ENCODE data around the gene DYNLT4. TPM values are rescaled to one million over a fixed set of nuclear protein-coding genes. Genes with fewer than 3 reads are reported as not detected.

DYNLT4 gene
- total RNA-seq, 1 experiment from 2014 or later = 0.66 TPM

GRCh38 chr1:44851308-44851707 is 44.2 kb upstream of the DYNLT4 start:
- no TSS peak for BruUV-seq (replicated peaks)
- H3K36me3 Mint-ChIP-seq (ENCODE audit: insufficient read depth, unreplicated experiment) = peaks cover 5% of the 10 kb centered on the region
- intact Hi-C loops (cut with micrococcal nuclease; ENCODE audit: unreplicated experiment) = no loop called here

GRCh38 chr1:44849575-44850132 is 42.5 kb upstream of the DYNLT4 start:
- no peak overlapping the region for H3K27ac Mint-ChIP-seq (ENCODE audit: unreplicated experiment)
- no peak for DNase-seq
- no peaks in the 10 kb centered on the region for H3K27me3 Mint-ChIP-seq (ENCODE audit: unreplicated experiment)
- CTCF ChIA-PET = no interaction called here
- no peak for TF ChIP-seq CTCF (IDR thresholded peaks at IDR 0.05; ENCODE audit: unreplicated experiment)
- no TSS peak for BruUV-seq (replicated peaks)
- H3K9me3 Mint-ChIP-seq (ENCODE audit: low read depth, unreplicated experiment) = no peaks in the 10 kb centered on the region
- H3K36me3 Mint-ChIP-seq (ENCODE audit: insufficient read depth, unreplicated experiment) = peaks cover 5% of the 10 kb centered on the region
- intact Hi-C loops (cut with micrococcal nuclease; ENCODE audit: unreplicated experiment) = no loop called here
- H3K4me1 Mint-ChIP-seq (ENCODE audit: low read depth, unreplicated experiment) = peaks cover 17% of the 10 kb centered on the region
- H3K4me3 Mint-ChIP-seq (ENCODE audit: low read depth, unreplicated experiment) = no peak overlapping the region

More at GRCh38 chr1:44851308-44851707, 44.2 kb upstream of the DYNLT4 start:
- CTCF ChIA-PET = no interaction called here
- H3K4me3 Mint-ChIP-seq (ENCODE audit: low read depth, unreplicated experiment) = no peak overlapping the region
- H3K27ac Mint-ChIP-seq (ENCODE audit: unreplicated experiment) = no peak overlapping the region
- DNase-seq = no peak
- no peaks in the 10 kb centered on the region for H3K27me3 Mint-ChIP-seq (ENCODE audit: unreplicated experiment)
- H3K9me3 Mint-ChIP-seq (ENCODE audit: low read depth, unreplicated experiment) = no peaks in the 10 kb centered on the region
- TF ChIP-seq CTCF (IDR thresholded peaks at IDR 0.05; ENCODE audit: unreplicated experiment) = no peak
- peaks cover 17% of the 10 kb centered on the region for H3K4me1 Mint-ChIP-seq (ENCODE audit: low read depth, unreplicated experiment)

GRCh38 chr1:44848456-44849181 is 41.5 kb upstream of the DYNLT4 start:
- DNase-seq = peak; percentile 49
- no peaks in the 10 kb centered on the region for H3K27me3 Mint-ChIP-seq (ENCODE audit: unreplicated experiment)
- CTCF ChIA-PET = interaction anchor here (0.6 to 0.8 kb wide), 4 partner anchors 20 to 455 kb away, joined by 3 to 7 read pairs (median 4); partner anchors contain the start of gene BTBD19
- BruUV-seq (replicated peaks) = no TSS peak
- no peak overlapping the region for H3K27ac Mint-ChIP-seq (ENCODE audit: unreplicated experiment)
- no peak for TF ChIP-seq CTCF (IDR thresholded peaks at IDR 0.05; ENCODE audit: unreplicated experiment)
- no peaks in the 10 kb centered on the region for H3K36me3 Mint-ChIP-seq (ENCODE audit: insufficient read depth, unreplicated experiment)
- intact Hi-C loops (cut with micrococcal nuclease; ENCODE audit: unreplicated experiment) = no loop called here
- H3K4me1 Mint-ChIP-seq (ENCODE audit: low read depth, unreplicated experiment) = peaks cover 17% of the 10 kb centered on the region
- no peak overlapping the region for H3K4me3 Mint-ChIP-seq (ENCODE audit: low read depth, unreplicated experiment)
- H3K9me3 Mint-ChIP-seq (ENCODE audit: low read depth, unreplicated experiment) = no peaks in the 10 kb centered on the region

- H3K36me3 Mint-ChIP-seq (ENCODE audit: insufficient read depth, unreplicated experiment) = peaks cover 2% of the 10 kb centered on the region
- no peak for DNase-seq
- H3K4me1 Mint-ChIP-seq (ENCODE audit: low read depth, unreplicated experiment) = peaks cover 17% of the 10 kb centered on the region
- no TSS peak for BruUV-seq (replicated peaks)
- CTCF ChIA-PET = interaction anchor here (0.6 kb wide), 1 partner anchor 22 kb away, joined by 4 read pairs; no protein-coding TSS in a partner anchor
- no peak overlapping the region for H3K4me3 Mint-ChIP-seq (ENCODE audit: low read depth, unreplicated experiment)
- no peaks in the 10 kb centered on the region for H3K27me3 Mint-ChIP-seq (ENCODE audit: unreplicated experiment)
- intact Hi-C loops (cut with micrococcal nuclease; ENCODE audit: unreplicated experiment) = no loop called here
- no peaks in the 10 kb centered on the region for H3K9me3 Mint-ChIP-seq (ENCODE audit: low read depth, unreplicated experiment)
- TF ChIP-seq CTCF (IDR thresholded peaks at IDR 0.05; ENCODE audit: unreplicated experiment) = no peak
- no peak overlapping the region for H3K27ac Mint-ChIP-seq (ENCODE audit: unreplicated experiment)
Measured at GRCh38 chr1:44847845-44848244, 40.7 kb upstream of the DYNLT4 start.
